Measurements from ENCODE around the gene KCNK6.

The KCNK6 gene

GRCh38 chr19:38277969-38278680 is 41.5 kb upstream of the KCNK6 start:
- DNase-seq (ENCODE audit: low read depth) = no peak
- no peak for TF ChIP-seq CTCF (IDR thresholded peaks at IDR 0.05; ENCODE audit: low read depth, low read length, missing control alignments)
- H3K4me3 ChIP-seq (ENCODE audit: low read depth, low read length) = no peak overlapping the region
- in situ Hi-C loops (cut with HindIII; ENCODE audit: low sequenced_read_pairs) = no loop called here

- no peak overlapping the region for H3K4me3 ChIP-seq (ENCODE audit: low read depth, low read length)
- no peak for DNase-seq (ENCODE audit: low read depth)
- in situ Hi-C loops (cut with HindIII; ENCODE audit: low sequenced_read_pairs) = no loop called here
- no peak for TF ChIP-seq CTCF (IDR thresholded peaks at IDR 0.05; ENCODE audit: low read depth, low read length, missing control alignments)
Observed at GRCh38 chr19:38278751-38279150, 40.9 kb upstream of the KCNK6 start.

- no peak for DNase-seq (ENCODE audit: low read depth)
- TF ChIP-seq CTCF (IDR thresholded peaks at IDR 0.05; ENCODE audit: low read depth, low read length, missing control alignments) = no peak
- H3K4me3 ChIP-seq (ENCODE audit: low read depth, low read length) = no peak overlapping the region
- in situ Hi-C loops (cut with HindIII; ENCODE audit: low sequenced_read_pairs) = no loop called here
Observed at GRCh38 chr19:38280030-38280921, 39.4 kb upstream of the KCNK6 start.

GRCh38 chr19:38281811-38282566 is 37.7 kb upstream of the KCNK6 start:
- H3K4me3 ChIP-seq (ENCODE audit: low read depth, low read length) = no peak overlapping the region
- no peak for TF ChIP-seq CTCF (IDR thresholded peaks at IDR 0.05; ENCODE audit: low read depth, low read length, missing control alignments)
- in situ Hi-C loops (cut with HindIII; ENCODE audit: low sequenced_read_pairs) = no loop called here
- no peak for DNase-seq (ENCODE audit: low read depth)

- in situ Hi-C loops (cut with HindIII; ENCODE audit: low sequenced_read_pairs) = no loop called here
- H3K4me3 ChIP-seq (ENCODE audit: low read depth, low read length) = no peak overlapping the region
- no peak for DNase-seq (ENCODE audit: low read depth)
- no peak for TF ChIP-seq CTCF (IDR thresholded peaks at IDR 0.05; ENCODE audit: low read depth, low read length, missing control alignments)
Observed at GRCh38 chr19:38283271-38283670, 36.4 kb upstream of the KCNK6 start.

- TF ChIP-seq CTCF (IDR thresholded peaks at IDR 0.05; ENCODE audit: low read depth, low read length, missing control alignments) = no peak
- in situ Hi-C loops (cut with HindIII; ENCODE audit: low sequenced_read_pairs) = no loop called here
- no peak overlapping the region for H3K4me3 ChIP-seq (ENCODE audit: low read depth, low read length)
- no peak for DNase-seq (ENCODE audit: low read depth)
Observed at GRCh38 chr19:38284422-38284821, 35.2 kb upstream of the KCNK6 start.
